H1 (cell line): ENCODE measurements around the gene B4GALNT3.

ENCODE experiments used
- EP300 ChIP-seq, 2 experiments: IDR thresholded peaks; 1 replicate in 1 of 2; 2 replicates in 1 of 2; pipeline ENCODE4 v1.6.1; 2011 to 2012; ENCODE audit warnings: low read depth in 2 of 2, low read length in 2 of 2, mild to moderate bottlenecking in 2 of 2, borderline replicate concordance in 1 of 2, inconsistent platforms in 1 of 2, moderate library complexity in 1 of 2
- EZH2 ChIP-seq: fragments of 200-600 bp; sonication (generic); IDR thresholded peaks from 2 replicates; pipeline ENCODE4 v1.7.1; 2012; ENCODE audit warnings: low read depth, mild to moderate bottlenecking, moderate library complexity, low read length, inconsistent platforms; ENCODE audit not compliant: severe bottlenecking
- GABPA ChIP-seq: IDR thresholded peaks from 2 replicates; pipeline ENCODE4 v1.6.1; 2011; ENCODE audit warnings: mild to moderate bottlenecking, low read length, moderate library complexity, borderline replicate concordance; ENCODE audit not compliant: insufficient read depth
- JUN ChIP-seq: IDR thresholded peaks from 2 replicates; pipeline ENCODE4 v1.6.1; 2011; ENCODE audit warnings: low read depth, mild to moderate bottlenecking, improper control_type of control experiment, low read length
- MAFK ChIP-seq: IDR thresholded peaks from 2 replicates; pipeline ENCODE4 v1.6.1; 2012; ENCODE audit warnings: low read depth, mild to moderate bottlenecking, improper control_type of control experiment, low read length
- NRF1 ChIP-seq: IDR thresholded peaks from 2 replicates; pipeline ENCODE4 v1.6.1; 2011; ENCODE audit warnings: mild to moderate bottlenecking, low read depth, low read length, improper control_type of control experiment
- POLR2A ChIP-seq, 2 experiments: IDR thresholded peaks; 1 replicate in 1 of 2; 2 replicates in 1 of 2; pipeline ENCODE4 v1.6.1; 2011; ENCODE audit warnings: low read depth in 2 of 2, low read length in 2 of 2, mild to moderate bottlenecking in 2 of 2; ENCODE audit errors: control extremely low read depth in 1 of 2
- POLR2AphosphoS5 ChIP-seq: IDR thresholded peaks from 2 replicates; pipeline ENCODE4 v1.6.1; 2011; ENCODE audit warnings: low read depth, low read length
- ZNF274 ChIP-seq: IDR thresholded peaks from 2 replicates; pipeline ENCODE4 v1.7.0; 2012; ENCODE audit warnings: low read length, borderline replicate concordance; ENCODE audit errors: extremely low read depth
- TF ChIP-seq, protein P1 (sequence below): IDR thresholded peaks from 2 replicates; pipeline ENCODE4 v1.6.1; 2012; ENCODE audit warnings: inconsistent platforms
- TF ChIP-seq, protein P2 (sequence below), 3 experiments: IDR thresholded peaks; 1 replicate in 2 of 3; 2 replicates in 1 of 3; pipeline versions ENCODE4 v1.5.1 to v1.6.1; 2011; ENCODE audit warnings: low read length in 3 of 3, mild to moderate bottlenecking in 3 of 3, inconsistent platforms in 2 of 3, low read depth in 1 of 3, moderate library complexity in 1 of 3; ENCODE audit not compliant: insufficient read depth in 1 of 3; ENCODE audit errors: control extremely low read depth in 1 of 3

DNA sequence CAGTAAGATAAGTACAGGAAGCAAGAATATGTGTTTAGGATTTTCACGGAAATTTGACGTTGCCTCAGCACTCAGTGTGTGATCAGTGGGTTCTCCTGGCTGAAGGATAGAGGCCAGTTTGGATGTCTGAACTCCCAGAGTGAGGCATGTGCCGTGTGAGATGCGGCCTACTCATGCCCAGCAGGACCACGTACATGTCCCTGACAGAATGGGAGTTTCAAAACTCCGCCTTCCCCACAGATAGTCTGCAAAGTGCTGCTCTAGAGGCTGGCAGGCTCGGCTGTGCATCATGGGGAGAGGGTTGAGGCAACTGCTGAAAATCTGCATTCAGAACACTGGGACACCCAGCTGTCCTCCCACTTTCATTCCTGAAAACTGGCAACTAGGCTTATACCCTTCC, 145.2 kb downstream of the B4GALNT3 start:
- TF ChIP-seq GABPA (no peak), ZNF274 (no peak), EP300 (IDR thresholded peaks at IDR 0.05; ENCODE audit: borderline replicate concordance in 1 of 2, low read depth in 2 of 2, low read length in 2 of 2) (no peak), POLR2A (IDR thresholded peaks at IDR 0.05; ENCODE audit: control extremely low read depth in 1 of 2, low read depth in 2 of 2, low read length in 2 of 2) (no peak), POLR2AphosphoS5 (no peak), EZH2 (no peak), MAFK (no peak), NRF1 (no peak), JUN (no peak)
- TF ChIP-seq, protein P1, sequence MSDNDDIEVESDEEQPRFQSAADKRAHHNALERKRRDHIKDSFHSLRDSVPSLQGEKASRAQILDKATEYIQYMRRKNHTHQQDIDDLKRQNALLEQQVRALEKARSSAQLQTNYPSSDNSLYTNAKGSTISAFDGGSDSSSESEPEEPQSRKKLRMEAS, result no peak
- TF ChIP-seq, protein P2, sequence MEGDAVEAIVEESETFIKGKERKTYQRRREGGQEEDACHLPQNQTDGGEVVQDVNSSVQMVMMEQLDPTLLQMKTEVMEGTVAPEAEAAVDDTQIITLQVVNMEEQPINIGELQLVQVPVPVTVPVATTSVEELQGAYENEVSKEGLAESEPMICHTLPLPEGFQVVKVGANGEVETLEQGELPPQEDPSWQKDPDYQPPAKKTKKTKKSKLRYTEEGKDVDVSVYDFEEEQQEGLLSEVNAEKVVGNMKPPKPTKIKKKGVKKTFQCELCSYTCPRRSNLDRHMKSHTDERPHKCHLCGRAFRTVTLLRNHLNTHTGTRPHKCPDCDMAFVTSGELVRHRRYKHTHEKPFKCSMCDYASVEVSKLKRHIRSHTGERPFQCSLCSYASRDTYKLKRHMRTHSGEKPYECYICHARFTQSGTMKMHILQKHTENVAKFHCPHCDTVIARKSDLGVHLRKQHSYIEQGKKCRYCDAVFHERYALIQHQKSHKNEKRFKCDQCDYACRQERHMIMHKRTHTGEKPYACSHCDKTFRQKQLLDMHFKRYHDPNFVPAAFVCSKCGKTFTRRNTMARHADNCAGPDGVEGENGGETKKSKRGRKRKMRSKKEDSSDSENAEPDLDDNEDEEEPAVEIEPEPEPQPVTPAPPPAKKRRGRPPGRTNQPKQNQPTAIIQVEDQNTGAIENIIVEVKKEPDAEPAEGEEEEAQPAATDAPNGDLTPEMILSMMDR (IDR thresholded peaks at IDR 0.05; ENCODE audit: control extremely low read depth in 1 of 3, insufficient read depth in 1 of 3, low read depth in 1 of 3, low read length in 3 of 3), result no peak
